ENCODE data around the gene ACVR2B.

- TF ChIP-seq, protein P1, sequence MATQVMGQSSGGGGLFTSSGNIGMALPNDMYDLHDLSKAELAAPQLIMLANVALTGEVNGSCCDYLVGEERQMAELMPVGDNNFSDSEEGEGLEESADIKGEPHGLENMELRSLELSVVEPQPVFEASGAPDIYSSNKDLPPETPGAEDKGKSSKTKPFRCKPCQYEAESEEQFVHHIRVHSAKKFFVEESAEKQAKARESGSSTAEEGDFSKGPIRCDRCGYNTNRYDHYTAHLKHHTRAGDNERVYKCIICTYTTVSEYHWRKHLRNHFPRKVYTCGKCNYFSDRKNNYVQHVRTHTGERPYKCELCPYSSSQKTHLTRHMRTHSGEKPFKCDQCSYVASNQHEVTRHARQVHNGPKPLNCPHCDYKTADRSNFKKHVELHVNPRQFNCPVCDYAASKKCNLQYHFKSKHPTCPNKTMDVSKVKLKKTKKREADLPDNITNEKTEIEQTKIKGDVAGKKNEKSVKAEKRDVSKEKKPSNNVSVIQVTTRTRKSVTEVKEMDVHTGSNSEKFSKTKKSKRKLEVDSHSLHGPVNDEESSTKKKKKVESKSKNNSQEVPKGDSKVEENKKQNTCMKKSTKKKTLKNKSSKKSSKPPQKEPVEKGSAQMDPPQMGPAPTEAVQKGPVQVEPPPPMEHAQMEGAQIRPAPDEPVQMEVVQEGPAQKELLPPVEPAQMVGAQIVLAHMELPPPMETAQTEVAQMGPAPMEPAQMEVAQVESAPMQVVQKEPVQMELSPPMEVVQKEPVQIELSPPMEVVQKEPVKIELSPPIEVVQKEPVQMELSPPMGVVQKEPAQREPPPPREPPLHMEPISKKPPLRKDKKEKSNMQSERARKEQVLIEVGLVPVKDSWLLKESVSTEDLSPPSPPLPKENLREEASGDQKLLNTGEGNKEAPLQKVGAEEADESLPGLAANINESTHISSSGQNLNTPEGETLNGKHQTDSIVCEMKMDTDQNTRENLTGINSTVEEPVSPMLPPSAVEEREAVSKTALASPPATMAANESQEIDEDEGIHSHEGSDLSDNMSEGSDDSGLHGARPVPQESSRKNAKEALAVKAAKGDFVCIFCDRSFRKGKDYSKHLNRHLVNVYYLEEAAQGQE (IDR thresholded peaks at IDR 0.05; ENCODE audit: insufficient read depth in 1 of 2, low read depth in 2 of 2, low read length in 2 of 2): no peak
- TF ChIP-seq SIN3A (IDR thresholded peaks at IDR 0.05; ENCODE audit: borderline replicate concordance, insufficient read depth, low read length): no peak
- no peak for TF ChIP-seq TAF1 (IDR thresholded peaks at IDR 0.05; ENCODE audit: borderline replicate concordance, insufficient read depth, low read length)
Measured at GRCh38 chr3:38497031-38497430, 43.3 kb downstream of the ACVR2B start.

Measured in PFSK-1 (cell line).